Measurements from ENCODE around the gene TLK2.
"Not testable (repeated sequence)": the region's sequence is repeated elsewhere in the genome, so short reads cannot be mapped to it uniquely, and the experiment has no call there.

Gene TLK2

GRCh38 chr17:62482553-62482952, 3.9 kb downstream of the TLK2 start:
- not testable (repeated sequence) for H3K27me3 ChIP-seq (ENCODE audit: insufficient read depth, low read length); H2BK12ac ChIP-seq (ENCODE audit: low read length); H3K18ac ChIP-seq (ENCODE audit: low read length); H4K91ac ChIP-seq (ENCODE audit: low read depth, low read length); H2AK5ac ChIP-seq (ENCODE audit: low read length); H3K9me3 ChIP-seq (ENCODE audit: insufficient read depth, low read depth, low read length); H2AFZ ChIP-seq (ENCODE audit: insufficient read depth, low read length, poor library complexity); H4K12ac ChIP-seq (ENCODE audit: low read depth, low read length); H3K4me2 ChIP-seq (ENCODE audit: low read length); H3K23ac ChIP-seq (ENCODE audit: low read length); H3K79me1 ChIP-seq (ENCODE audit: low read length); H3K9ac ChIP-seq (ENCODE audit: low read length); H2BK120ac ChIP-seq (ENCODE audit: insufficient read depth, low read length, poor library complexity); DNase-seq; H3K27ac ChIP-seq (ENCODE audit: low read depth, low read length); H3K4me1 ChIP-seq (ENCODE audit: control insufficient read depth in 1 of 2, insufficient read depth in 2 of 2, low read length in 2 of 2); H3K4me3 ChIP-seq (ENCODE audit: low read depth, low read length); H3K36me3 ChIP-seq (ENCODE audit: control insufficient read depth in 1 of 2, insufficient read depth in 2 of 2, low read length in 2 of 2); H2BK5ac ChIP-seq (ENCODE audit: low read depth, low read length, poor library complexity); H4K8ac ChIP-seq (ENCODE audit: low read depth, low read length); H3K14ac ChIP-seq (ENCODE audit: low read length)
- Histone ChIP-seq H3K4ac (ENCODE audit: low read depth, low read length) (peak overlapping the region; percentile 79), H3K79me2 (ENCODE audit: control insufficient read depth, insufficient read depth, low read length, poor library complexity) (peaks cover 12% of the 10 kb centered on the region)
- no CpG with 5 or more reads among the region's 3 CpGs for WGBS (ENCODE audit: extremely low coverage, insufficient coverage, insufficient read length)

DNA sequence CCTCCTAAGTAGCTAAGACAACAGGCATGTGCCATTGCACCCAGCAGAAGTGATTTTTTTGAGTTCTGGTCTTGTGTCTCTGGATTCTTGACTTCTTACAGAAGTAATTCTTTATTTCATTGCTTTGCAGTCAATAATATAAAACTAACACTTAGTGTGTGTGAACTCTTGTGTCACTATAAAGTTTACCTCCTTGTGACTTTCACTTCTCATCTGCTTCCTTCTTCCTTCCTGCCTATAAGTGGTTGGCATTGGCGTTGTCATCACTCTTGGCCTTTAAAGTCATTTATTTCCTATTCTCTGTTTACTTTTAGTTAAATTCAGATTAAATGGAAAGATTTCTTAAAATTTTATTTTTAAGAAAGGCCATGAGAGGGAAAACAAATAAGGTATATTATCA, 12.4 kb downstream of the TLK2 start:
- H3K18ac ChIP-seq (ENCODE audit: low read length); H3K4me3 ChIP-seq (ENCODE audit: low read depth, low read length); H4K12ac ChIP-seq (ENCODE audit: low read depth, low read length); H3K27me3 ChIP-seq (ENCODE audit: insufficient read depth, low read length); H3K4me1 ChIP-seq (ENCODE audit: control insufficient read depth in 1 of 2, insufficient read depth in 2 of 2, low read length in 2 of 2); H3K4me2 ChIP-seq (ENCODE audit: low read length); H4K91ac ChIP-seq (ENCODE audit: low read depth, low read length); H2AFZ ChIP-seq (ENCODE audit: insufficient read depth, low read length, poor library complexity); H3K79me2 ChIP-seq (ENCODE audit: control insufficient read depth, insufficient read depth, low read length, poor library complexity); H3K9ac ChIP-seq (ENCODE audit: low read length); H3K79me1 ChIP-seq (ENCODE audit: low read length); H3K4ac ChIP-seq (ENCODE audit: low read depth, low read length); H2AK5ac ChIP-seq (ENCODE audit: low read length); H4K8ac ChIP-seq (ENCODE audit: low read depth, low read length); DNase-seq; H3K14ac ChIP-seq (ENCODE audit: low read length); H2BK12ac ChIP-seq (ENCODE audit: low read length); H3K9me3 ChIP-seq (ENCODE audit: insufficient read depth, low read depth, low read length); H2BK5ac ChIP-seq (ENCODE audit: low read depth, low read length, poor library complexity); H3K23ac ChIP-seq (ENCODE audit: low read length); H3K27ac ChIP-seq (ENCODE audit: low read depth, low read length); H3K36me3 ChIP-seq (ENCODE audit: control insufficient read depth in 1 of 2, insufficient read depth in 2 of 2, low read length in 2 of 2); H2BK120ac ChIP-seq (ENCODE audit: insufficient read depth, low read length, poor library complexity): not testable (repeated sequence)
- WGBS (ENCODE audit: extremely low coverage, insufficient coverage, insufficient read length) = no CpG with 5 or more reads among the region's 1 CpG

GRCh38 chr17:62493049-62493655, 14.5 kb downstream of the TLK2 start:
- H3K79me2 ChIP-seq (ENCODE audit: control insufficient read depth, insufficient read depth, low read length, poor library complexity); H3K4ac ChIP-seq (ENCODE audit: low read depth, low read length); H3K14ac ChIP-seq (ENCODE audit: low read length); H3K4me1 ChIP-seq (ENCODE audit: control insufficient read depth in 1 of 2, insufficient read depth in 2 of 2, low read length in 2 of 2); H3K9ac ChIP-seq (ENCODE audit: low read length); H4K91ac ChIP-seq (ENCODE audit: low read depth, low read length); H3K4me3 ChIP-seq (ENCODE audit: low read depth, low read length); H2AFZ ChIP-seq (ENCODE audit: insufficient read depth, low read length, poor library complexity); H3K18ac ChIP-seq (ENCODE audit: low read length); H2BK12ac ChIP-seq (ENCODE audit: low read length); H4K8ac ChIP-seq (ENCODE audit: low read depth, low read length); H3K36me3 ChIP-seq (ENCODE audit: control insufficient read depth in 1 of 2, insufficient read depth in 2 of 2, low read length in 2 of 2); H2AK5ac ChIP-seq (ENCODE audit: low read length); H3K4me2 ChIP-seq (ENCODE audit: low read length); H2BK120ac ChIP-seq (ENCODE audit: insufficient read depth, low read length, poor library complexity); DNase-seq; H3K9me3 ChIP-seq (ENCODE audit: insufficient read depth, low read depth, low read length); H4K12ac ChIP-seq (ENCODE audit: low read depth, low read length); H3K27me3 ChIP-seq (ENCODE audit: insufficient read depth, low read length); H3K27ac ChIP-seq (ENCODE audit: low read depth, low read length); H3K23ac ChIP-seq (ENCODE audit: low read length); H2BK5ac ChIP-seq (ENCODE audit: low read depth, low read length, poor library complexity); H3K79me1 ChIP-seq (ENCODE audit: low read length): not testable (repeated sequence)
- WGBS (ENCODE audit: extremely low coverage, insufficient coverage, insufficient read length) = no CpG with 5 or more reads among the region's 5 CpGs

GRCh38 chr17:62494073-62494472, 15.4 kb downstream of the TLK2 start:
- not testable (repeated sequence) for H3K9ac ChIP-seq (ENCODE audit: low read length); DNase-seq; H3K79me2 ChIP-seq (ENCODE audit: control insufficient read depth, insufficient read depth, low read length, poor library complexity); H2AFZ ChIP-seq (ENCODE audit: insufficient read depth, low read length, poor library complexity); H3K36me3 ChIP-seq (ENCODE audit: control insufficient read depth in 1 of 2, insufficient read depth in 2 of 2, low read length in 2 of 2); H2AK5ac ChIP-seq (ENCODE audit: low read length); H2BK12ac ChIP-seq (ENCODE audit: low read length); H3K4me1 ChIP-seq (ENCODE audit: control insufficient read depth in 1 of 2, insufficient read depth in 2 of 2, low read length in 2 of 2); H4K12ac ChIP-seq (ENCODE audit: low read depth, low read length); H3K4me2 ChIP-seq (ENCODE audit: low read length); H4K91ac ChIP-seq (ENCODE audit: low read depth, low read length); H3K9me3 ChIP-seq (ENCODE audit: insufficient read depth, low read depth, low read length); H3K23ac ChIP-seq (ENCODE audit: low read length); H3K27me3 ChIP-seq (ENCODE audit: insufficient read depth, low read length); H2BK5ac ChIP-seq (ENCODE audit: low read depth, low read length, poor library complexity); H3K4ac ChIP-seq (ENCODE audit: low read depth, low read length); H3K4me3 ChIP-seq (ENCODE audit: low read depth, low read length); H2BK120ac ChIP-seq (ENCODE audit: insufficient read depth, low read length, poor library complexity); H3K27ac ChIP-seq (ENCODE audit: low read depth, low read length); H4K8ac ChIP-seq (ENCODE audit: low read depth, low read length); H3K79me1 ChIP-seq (ENCODE audit: low read length); H3K14ac ChIP-seq (ENCODE audit: low read length); H3K18ac ChIP-seq (ENCODE audit: low read length)
- no CpG with 5 or more reads among the region's 7 CpGs for WGBS (ENCODE audit: extremely low coverage, insufficient coverage, insufficient read length)

Measured in trophoblast cell (in vitro differentiated cells and primary cell).